Measurements from ENCODE around the gene PPP2R3B.
A peak's percentile ranks its signal among the peaks of the same experiment; 100 is the strongest.
"Not testable (repeated sequence)": the region's sequence is repeated elsewhere in the genome, so short reads cannot be mapped to it uniquely, and the experiment has no call there.

Gene PPP2R3B

DNA sequence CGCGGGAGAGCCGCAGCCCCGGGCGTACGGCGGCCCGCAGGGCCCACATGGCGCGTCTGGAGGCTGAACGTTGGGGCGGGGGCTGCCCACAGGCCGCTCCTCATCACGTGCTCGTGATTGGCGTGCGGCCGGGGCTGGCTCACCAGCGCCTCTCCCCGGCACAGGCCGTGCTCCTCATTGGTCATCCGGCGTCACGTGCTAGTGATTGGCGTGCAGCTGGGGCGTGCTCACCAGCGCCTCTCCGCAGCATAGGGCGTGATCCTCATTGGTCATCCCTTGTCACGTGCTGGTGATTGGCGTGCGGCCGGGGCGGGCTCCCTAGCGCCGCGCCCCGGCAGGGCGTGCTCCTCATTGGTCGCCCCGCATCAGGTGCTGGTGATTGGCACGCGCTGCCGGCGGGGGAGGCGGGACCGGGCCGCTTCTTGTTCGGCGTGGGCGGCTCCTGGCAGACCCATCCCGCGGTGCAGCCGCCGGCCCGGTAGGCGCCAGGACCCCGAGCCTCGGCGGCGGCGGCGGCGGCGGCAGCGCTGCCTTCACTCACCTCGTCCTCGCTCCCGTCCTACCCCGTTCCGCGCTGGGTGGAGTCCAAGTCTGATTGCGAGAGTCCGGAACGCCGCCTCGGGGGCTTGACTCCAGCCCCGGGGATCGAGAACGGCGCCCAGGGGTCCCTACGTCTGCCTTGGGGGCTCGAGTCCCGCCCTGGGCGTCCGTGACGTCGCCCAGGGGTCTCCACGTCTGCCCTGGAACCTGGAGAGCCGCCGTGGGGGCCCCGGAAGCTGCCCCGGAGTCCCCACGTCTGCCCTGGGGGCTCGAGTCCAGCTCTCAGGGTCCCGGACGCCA lies 67.7 kb downstream of the PPP2R3B start, which contains the start of gene GTPBP6:
Gene GTPBP6, minus strand, starts transcription at position 58 of the 840 bp plus-strand sequence. Its CDS starts 9 bp downstream, at position 49.
- DNase-seq (ENCODE audit: low spot score): peak; percentile 100

DNA sequence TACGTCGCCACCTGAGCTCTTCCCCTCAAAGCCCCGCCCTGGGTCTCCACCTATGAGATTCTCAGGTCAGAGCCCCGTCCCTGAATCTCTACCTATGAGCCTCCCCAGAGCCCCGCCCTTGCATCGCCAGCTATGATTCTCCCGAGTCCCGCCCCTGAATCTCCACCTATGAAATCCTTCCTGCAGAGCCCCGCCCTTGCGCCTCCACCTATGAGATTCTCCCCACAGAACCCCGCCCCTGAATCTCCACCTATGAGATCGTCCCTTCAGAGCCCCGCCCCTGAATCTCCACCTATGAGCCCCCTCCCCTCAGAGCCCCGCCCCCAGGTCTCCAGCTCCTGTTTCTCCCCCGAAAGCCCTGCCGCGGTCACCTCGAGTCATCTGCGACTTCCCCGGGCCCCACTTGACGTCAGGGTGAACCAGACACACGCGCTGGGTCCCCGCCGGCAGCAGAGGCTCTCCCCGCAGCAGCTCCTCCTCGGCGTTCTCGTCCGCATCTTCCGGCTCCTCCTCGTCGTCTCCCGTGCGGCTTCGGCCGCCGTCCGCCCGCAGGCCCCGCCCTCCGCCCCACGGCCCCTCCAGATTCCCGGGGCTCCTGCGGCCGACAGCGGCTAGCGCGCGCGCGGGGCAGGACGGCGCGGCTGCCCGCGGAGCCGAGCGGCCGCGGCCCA lies 68.5 kb downstream of the PPP2R3B start:
- peak; percentile 96 for DNase-seq (ENCODE audit: low spot score)

DNA sequence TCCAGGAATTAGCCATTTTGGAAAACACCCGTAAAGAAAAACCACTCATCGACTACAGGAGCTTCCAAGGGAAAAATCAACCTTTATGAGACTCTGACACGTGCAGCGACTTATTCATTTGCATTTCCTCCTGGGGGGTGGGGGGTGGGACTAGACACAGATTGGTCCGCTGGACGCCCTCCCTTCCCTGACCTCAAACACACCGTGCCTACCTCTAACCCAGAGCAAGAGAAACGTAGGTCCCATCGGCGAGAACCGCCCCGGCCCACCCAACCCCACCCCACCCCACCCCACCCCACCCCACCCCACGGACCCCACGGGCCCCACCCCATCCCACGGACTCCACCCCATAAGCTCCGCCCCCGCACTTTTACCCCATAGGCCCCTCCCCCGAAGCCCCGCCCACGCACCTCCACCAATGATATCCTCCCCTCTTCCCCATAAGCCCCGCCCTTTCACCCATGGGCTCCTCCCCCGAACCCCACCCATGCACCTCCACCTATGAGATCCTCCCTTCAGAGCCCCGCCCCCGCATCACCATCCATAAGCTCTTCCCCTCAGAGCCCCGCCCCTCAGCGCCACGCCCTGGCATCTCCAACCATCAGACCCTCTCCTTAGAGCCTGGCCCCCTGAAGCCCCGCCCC lies 69.2 kb downstream of the PPP2R3B start:
- DNase-seq (ENCODE audit: low spot score): peak; percentile 88

- DNase-seq (ENCODE audit: low spot score): no peak
Measured at GRCh38 chrX:316351-317325, 70.1 kb downstream of the PPP2R3B start.

- DNase-seq (ENCODE audit: low spot score): no peak
Measured at GRCh38 chrX:314781-315595, 71.7 kb downstream of the PPP2R3B start.

DNA sequence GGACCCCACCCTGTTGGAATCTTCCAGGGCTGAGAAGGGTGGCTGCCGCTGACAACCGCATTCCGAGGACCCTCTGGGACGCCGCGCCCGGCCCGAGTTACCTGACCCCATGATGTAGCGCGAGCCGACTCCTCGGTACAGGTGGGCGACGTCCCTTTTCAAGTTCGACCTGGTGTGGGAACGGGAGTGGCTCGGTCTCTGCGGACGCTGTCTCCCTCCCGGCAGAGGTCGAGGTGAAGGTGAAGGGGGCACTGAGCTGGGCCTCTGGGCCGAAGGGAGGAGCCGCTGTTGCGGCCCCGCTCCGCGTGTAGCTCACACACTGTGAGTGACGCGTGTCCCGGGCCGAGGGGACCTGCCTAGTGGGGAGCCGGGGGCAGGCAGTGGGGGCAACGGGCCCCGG lies 72.7 kb downstream of the PPP2R3B start:
- no peak for DNase-seq (ENCODE audit: low spot score)

- no peak for DNase-seq (ENCODE audit: low spot score)
Measured at GRCh38 chrX:313546-313945, 73.2 kb downstream of the PPP2R3B start.

GRCh38 chrX:312621-313331 lies 73.9 kb downstream of the PPP2R3B start:
- no peak for DNase-seq (ENCODE audit: low spot score)

- no peak for DNase-seq (ENCODE audit: low spot score)
Measured at GRCh38 chrX:311156-312129, 75.3 kb downstream of the PPP2R3B start.

DNA sequence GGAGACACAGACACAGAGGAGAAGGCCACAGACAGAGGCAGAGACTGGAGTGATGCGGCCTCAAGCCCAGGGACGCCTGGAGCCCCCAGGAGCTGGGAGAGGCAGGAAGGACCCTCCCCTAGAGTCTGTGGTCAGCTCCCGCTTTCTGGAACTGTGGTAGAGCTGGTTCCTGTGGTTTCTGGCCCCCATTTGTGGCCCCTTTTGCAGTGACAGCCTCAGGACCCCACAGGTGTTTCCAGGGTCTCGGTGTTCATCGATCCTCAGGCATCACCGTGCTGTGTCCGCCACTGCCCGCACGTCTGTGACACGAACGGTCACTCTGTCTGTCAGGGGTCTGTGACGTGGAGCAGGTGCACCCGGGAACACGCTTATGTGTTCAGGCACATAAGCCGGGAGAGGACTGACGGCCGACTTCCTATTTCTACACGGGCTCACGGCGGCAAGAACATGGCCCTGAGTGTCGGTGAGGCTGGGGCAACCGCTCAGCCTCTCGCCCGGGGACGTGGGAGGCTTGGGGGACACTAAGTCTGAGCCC lies 76.0 kb downstream of the PPP2R3B start:
- DNase-seq (ENCODE audit: low spot score): no peak

GRCh38 chrX:308821-309520 lies 77.7 kb downstream of the PPP2R3B start:
- DNase-seq (ENCODE audit: low spot score): no peak

- DNase-seq (ENCODE audit: low spot score): no peak
Measured at GRCh38 chrX:307261-308111, 79.2 kb downstream of the PPP2R3B start.

DNA sequence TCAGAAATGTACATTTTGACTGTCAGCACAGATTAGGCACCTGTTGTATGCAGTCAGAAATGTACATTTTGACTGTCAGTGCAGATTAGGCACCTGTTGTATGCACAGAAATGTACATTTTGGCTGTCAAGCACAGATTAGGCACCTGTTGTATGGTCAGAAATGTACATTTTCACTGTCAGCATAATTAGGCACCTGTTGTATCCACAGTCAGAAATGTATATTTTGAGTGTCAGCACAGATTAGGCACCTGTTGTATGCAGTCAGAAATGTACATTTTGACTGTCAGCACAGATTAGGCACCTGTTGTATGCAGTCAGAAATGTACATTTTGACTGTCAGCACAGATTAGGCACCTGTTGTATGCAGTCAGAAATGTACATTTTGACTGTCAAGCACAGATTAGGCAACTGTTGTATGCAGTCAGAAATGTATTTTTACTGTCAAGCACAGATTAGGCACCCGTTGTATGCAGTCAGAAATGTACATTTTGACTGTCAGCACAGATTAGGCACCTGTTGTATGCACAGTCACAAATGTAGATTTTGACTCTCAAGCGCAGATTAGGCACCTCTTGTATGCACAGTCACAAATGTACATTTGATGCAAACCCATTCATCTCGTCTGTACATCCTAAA lies 80.0 kb downstream of the PPP2R3B start:
- not testable (repeated sequence) for DNase-seq (ENCODE audit: low spot score)

DNA sequence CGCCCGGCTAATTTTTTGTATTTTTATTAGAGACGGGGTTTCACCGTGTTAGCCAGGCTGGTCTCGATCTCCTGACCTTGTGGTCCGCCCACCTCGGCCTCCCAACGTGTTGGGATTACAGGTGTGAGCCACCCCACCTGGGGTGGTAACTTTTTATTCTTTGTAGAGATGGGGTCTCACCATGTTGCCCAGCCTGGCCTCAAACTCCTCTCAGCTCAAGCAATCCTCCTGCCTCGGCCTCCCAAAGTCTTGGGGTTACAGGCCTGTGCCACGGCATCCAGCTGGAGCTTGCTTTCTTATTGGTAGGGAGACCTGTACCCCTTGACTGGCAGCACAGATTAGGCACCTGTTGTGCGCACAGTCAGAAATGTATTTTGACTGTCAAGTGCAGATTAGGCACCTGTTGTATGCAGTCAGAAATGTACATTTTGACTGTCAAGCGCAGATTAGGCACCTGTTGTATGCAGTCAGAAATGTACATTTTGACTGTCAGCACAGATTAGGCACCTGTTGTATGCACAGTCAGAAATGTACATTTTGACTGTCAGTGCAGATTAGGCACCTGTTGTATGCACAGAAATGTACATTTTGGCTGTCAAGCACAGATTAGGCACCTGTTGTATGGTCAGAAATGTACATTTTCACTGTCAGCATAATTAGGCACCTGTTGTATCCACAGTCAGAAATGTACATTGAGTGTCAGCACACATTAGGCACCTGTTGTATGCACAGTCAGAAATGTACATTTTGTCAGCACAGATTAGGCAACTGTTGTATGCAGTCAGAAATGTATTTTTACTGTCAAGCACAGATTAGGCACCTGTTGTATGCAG lies 80.7 kb downstream of the PPP2R3B start:
- DNase-seq (ENCODE audit: low spot score): not testable (repeated sequence)

- DNase-seq (ENCODE audit: low spot score): no peak
Measured at GRCh38 chrX:302975-303374, 83.7 kb downstream of the PPP2R3B start.

- DNase-seq (ENCODE audit: low spot score): no peak
Measured at GRCh38 chrX:300334-300733, 86.4 kb downstream of the PPP2R3B start.
